ENCODE measurements around the gene IGSF9.

DNA sequence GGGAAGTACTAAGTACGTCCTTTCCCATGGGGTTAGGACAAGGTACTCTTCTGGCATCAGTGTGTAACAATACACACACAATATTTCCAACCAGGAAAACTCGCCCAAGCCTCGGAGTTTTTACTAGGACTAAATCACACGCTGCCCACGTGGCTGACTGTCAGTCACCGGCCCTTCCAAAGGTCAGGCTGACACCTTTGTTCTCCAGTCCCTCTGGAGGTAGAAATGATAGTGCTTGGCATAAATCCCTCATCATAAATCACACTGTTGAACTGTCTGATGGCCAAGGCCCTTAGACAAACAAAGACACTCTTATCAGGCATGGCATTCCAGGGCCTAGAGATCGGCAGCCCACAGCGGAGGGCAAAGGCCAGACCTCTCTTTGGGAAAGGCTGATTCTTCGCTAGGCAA, 25.5 kb upstream of the IGSF9 start:
- TF ChIP-seq CTCF (IDR thresholded peaks at IDR 0.05; ENCODE audit: low read depth, low read length) (no peak), EZH2phosphoT487 (IDR thresholded peaks at IDR 0.05; ENCODE audit: low read depth) (no peak)
